ENCODE measurements around the gene CREG1.
"Not testable (repeated sequence)": the region's sequence is repeated elsewhere in the genome, so short reads cannot be mapped to it uniquely, and the experiment has no call there.

DNA sequence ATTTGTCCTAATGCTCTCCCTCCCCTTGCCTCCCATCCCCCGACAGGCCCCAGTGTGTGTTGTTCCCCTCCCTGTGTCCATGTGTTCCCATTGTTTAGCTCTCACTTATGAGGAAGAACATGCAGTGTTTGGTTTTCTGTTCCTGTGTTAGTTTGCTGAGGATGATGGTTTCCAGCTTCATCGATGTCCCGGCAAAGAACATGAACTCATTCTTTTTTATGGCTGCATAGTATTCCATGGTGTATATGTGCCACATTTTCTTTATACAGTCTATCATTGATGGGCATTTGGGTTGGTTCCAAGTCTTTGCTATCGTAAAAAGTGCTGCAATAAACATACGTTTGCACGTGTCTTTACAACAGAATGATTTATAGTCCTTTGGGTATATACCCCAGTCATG is 17.1 kb upstream of the CREG1 start:
- TF ChIP-seq POLR2A, POLR2AphosphoS5 (IDR thresholded peaks at IDR 0.05; ENCODE audit: low read depth, low read length): not testable (repeated sequence)

Data from GM12891 (cell line).